Neural cell (in vitro differentiated cells): Measurements from ENCODE around the gene PEAK3.

Experiments
- TAF1 ChIP-seq: IDR thresholded peaks from 2 replicates; pipeline ENCODE4 v1.6.1; 2012; ENCODE audit warnings: low read depth
- TF ChIP-seq, protein P1 (sequence below): fragments of 450-650 bp; IDR thresholded peaks from 2 replicates; pipeline ENCODE4 v1.5.1; 2014; ENCODE audit warnings: antibody characterized with exemption, mild to moderate bottlenecking, moderate library complexity; ENCODE audit not compliant: poor library complexity, severe bottlenecking

GRCh38 chr19:2327773-2328400 lies 45.9 kb upstream of the PEAK3 start:
- TF ChIP-seq, protein P1, sequence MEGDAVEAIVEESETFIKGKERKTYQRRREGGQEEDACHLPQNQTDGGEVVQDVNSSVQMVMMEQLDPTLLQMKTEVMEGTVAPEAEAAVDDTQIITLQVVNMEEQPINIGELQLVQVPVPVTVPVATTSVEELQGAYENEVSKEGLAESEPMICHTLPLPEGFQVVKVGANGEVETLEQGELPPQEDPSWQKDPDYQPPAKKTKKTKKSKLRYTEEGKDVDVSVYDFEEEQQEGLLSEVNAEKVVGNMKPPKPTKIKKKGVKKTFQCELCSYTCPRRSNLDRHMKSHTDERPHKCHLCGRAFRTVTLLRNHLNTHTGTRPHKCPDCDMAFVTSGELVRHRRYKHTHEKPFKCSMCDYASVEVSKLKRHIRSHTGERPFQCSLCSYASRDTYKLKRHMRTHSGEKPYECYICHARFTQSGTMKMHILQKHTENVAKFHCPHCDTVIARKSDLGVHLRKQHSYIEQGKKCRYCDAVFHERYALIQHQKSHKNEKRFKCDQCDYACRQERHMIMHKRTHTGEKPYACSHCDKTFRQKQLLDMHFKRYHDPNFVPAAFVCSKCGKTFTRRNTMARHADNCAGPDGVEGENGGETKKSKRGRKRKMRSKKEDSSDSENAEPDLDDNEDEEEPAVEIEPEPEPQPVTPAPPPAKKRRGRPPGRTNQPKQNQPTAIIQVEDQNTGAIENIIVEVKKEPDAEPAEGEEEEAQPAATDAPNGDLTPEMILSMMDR: no peak
- TF ChIP-seq TAF1: no peak
